LNCaP clone FGC (cell line): ENCODE measurements around the gene COG7.
"Not testable (repeated sequence)": the region's sequence is repeated elsewhere in the genome, so short reads cannot be mapped to it uniquely, and the experiment has no call there.

ENCODE experiments used
- DNase-seq: peaks from one replicate; pipeline ENCODE4 v3.0.0-alpha.2; 2011; ENCODE audit warnings: low read depth
- H3K4me3 ChIP-seq: 2 replicates; pipeline ENCODE4 v1.5.1; 2011; ENCODE audit warnings: mild to moderate bottlenecking, low read depth, low read length, control low read depth
- TF ChIP-seq, protein P1 (sequence below): IDR thresholded peaks from 2 replicates; pipeline ENCODE4 v1.5.1; 2012; ENCODE audit warnings: mild to moderate bottlenecking; ENCODE audit not compliant: control insufficient read depth, insufficient read depth; ENCODE audit errors: extremely low read depth

The COG7 gene

GRCh38 chr16:23397464-23397863 is 55.5 kb downstream of the COG7 start:
- H3K4me3 ChIP-seq, result no peak overlapping the region
- DNase-seq, result no peak
- TF ChIP-seq, protein P1, sequence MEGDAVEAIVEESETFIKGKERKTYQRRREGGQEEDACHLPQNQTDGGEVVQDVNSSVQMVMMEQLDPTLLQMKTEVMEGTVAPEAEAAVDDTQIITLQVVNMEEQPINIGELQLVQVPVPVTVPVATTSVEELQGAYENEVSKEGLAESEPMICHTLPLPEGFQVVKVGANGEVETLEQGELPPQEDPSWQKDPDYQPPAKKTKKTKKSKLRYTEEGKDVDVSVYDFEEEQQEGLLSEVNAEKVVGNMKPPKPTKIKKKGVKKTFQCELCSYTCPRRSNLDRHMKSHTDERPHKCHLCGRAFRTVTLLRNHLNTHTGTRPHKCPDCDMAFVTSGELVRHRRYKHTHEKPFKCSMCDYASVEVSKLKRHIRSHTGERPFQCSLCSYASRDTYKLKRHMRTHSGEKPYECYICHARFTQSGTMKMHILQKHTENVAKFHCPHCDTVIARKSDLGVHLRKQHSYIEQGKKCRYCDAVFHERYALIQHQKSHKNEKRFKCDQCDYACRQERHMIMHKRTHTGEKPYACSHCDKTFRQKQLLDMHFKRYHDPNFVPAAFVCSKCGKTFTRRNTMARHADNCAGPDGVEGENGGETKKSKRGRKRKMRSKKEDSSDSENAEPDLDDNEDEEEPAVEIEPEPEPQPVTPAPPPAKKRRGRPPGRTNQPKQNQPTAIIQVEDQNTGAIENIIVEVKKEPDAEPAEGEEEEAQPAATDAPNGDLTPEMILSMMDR, result no peak

DNA sequence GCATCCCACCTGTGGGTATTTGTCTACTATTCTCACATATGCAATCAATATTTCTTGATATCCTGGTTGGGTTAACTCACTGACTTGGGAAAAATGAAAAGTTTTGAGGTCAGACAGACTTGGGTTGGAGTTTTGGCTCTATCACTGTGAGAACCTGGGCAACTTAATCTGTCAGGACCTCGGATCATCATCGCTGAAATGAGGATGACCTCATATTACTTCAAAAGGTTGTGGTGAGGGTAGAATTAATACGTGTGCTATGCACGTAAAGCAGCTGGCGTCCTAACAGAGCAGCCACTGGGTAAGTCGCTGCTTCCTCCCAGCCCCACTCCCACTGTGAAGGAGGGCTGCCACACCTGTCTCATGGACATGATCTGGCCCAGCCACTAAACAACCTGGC is 57.3 kb downstream of the COG7 start:
- TF ChIP-seq, protein P1, result no peak
- no peak overlapping the region for H3K4me3 ChIP-seq
- DNase-seq, result no peak

GRCh38 chr16:23394141-23394831 is 58.7 kb downstream of the COG7 start:
- TF ChIP-seq, protein P1, result no peak
- H3K4me3 ChIP-seq, result no peak overlapping the region
- DNase-seq, result no peak

- TF ChIP-seq, protein P1, result no peak
- no peak overlapping the region for H3K4me3 ChIP-seq
- no peak for DNase-seq
Measured at GRCh38 chr16:23392223-23392600, 60.8 kb downstream of the COG7 start.

DNA sequence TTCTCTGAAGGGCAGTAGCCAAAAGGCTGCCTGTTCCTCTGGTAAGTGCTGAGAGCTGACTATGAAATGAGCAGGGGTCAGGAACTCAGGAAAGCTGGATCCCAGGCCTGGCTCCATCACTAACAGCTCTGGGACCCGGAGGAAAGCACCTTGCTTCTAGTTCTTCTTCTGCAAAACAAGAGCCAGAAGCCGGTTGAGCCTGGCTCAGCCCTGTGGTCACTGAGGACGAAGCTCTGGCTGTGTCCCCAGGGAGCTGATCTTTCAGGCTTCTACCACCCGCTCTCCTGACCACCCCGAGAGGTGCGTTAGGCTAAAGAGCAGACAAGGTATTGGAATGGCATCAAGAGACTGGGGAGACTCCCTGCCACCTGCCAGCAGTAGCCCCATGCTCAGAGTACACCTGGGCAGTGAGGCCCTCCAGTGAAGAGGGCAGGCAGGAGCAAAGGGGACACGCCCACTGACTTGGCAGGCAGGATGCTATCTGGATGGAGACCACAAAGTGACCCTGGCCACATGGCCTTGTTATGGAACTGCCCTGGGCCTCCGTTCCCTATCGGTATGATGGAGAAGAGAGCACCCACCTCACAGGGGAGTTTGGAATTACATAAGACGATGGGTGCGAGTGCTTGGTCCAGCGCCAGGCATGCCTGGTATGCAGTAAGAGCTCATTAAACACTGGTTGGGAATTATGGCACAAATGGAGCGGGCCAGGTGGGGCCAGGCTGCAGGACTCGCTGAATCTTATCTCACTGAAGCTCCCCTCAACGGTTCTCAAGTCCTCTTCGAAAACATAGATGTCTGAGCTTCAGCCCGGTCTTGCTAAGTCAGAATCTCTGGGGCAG is 61.4 kb downstream of the COG7 start:
- TF ChIP-seq, protein P1, result no peak
- no peak for DNase-seq
- H3K4me3 ChIP-seq, result no peak overlapping the region

DNA sequence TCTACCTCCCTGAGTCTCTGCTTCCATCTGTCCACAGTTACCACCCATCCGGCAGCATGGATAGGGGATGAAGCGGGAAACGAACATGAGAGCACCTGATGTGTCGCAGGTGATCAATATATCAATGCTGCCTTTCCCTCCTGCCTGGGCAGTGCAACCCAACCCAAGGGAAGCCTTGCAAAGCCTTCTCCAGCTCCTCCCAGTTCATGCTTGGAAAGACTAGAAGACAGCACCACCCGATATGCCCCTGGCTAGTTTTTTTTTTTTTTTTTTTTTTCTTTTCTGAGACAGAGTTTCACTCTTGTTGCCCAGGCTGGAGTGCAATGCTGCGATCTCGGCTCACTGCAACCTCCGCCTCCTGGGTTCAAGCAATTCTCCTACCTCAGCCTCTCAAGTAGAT is 63.1 kb downstream of the COG7 start:
- not testable (repeated sequence) for H3K4me3 ChIP-seq, DNase-seq

GRCh38 chr16:23389201-23389600 is 63.8 kb downstream of the COG7 start:
- no peak for DNase-seq
- TF ChIP-seq, protein P1, result no peak
- H3K4me3 ChIP-seq, result no peak overlapping the region
